GM23248 (cell line): ENCODE measurements around the gene TMEM82.

Experiments used
- EZH2 ChIP-seq: fragments of 200-600 bp; sonication (generic); IDR thresholded peaks from 2 replicates; pipeline ENCODE4 v1.6.1; 2018; ENCODE audit warnings: antibody characterized with exemption, mild to moderate bottlenecking; ENCODE audit not compliant: insufficient read depth, poor library complexity, severe bottlenecking
- EZH2phosphoT487 ChIP-seq: fragments of 200-600 bp; sonication (generic); IDR thresholded peaks from 2 replicates; pipeline ENCODE4 v1.6.1; 2018; ENCODE audit warnings: antibody characterized with exemption, moderate library complexity, mild to moderate bottlenecking, low read depth; ENCODE audit not compliant: insufficient read depth

- TF ChIP-seq EZH2phosphoT487 (no peak), EZH2 (no peak)
Observed at GRCh38 chr1:15735304-15736037, 6.8 kb upstream of the TMEM82 start.
